GM18909 (cell line): ENCODE measurements around the gene KRT73.

Source experiments
- ATAC-seq: cut with Tn5 transposase; IDR thresholded peaks from one replicate; pipeline ENCODE4 v1.9.1; 2021; ENCODE audit warnings: mild to moderate bottlenecking; ENCODE audit not compliant: unreplicated experiment, poor library complexity

The KRT73 gene

GRCh38 chr12:52618216-52618615 is at the start of gene KRT73:
Gene KRT73, minus strand, starts transcription at chr12:52618559. Its CDS starts 35 bp downstream, at chr12:52618524.
- no peak for ATAC-seq

GRCh38 chr12:52667931-52668330 is 49.6 kb upstream of the KRT73 start:
- no peak for ATAC-seq

- no peak for ATAC-seq
Observed at GRCh38 chr12:52667509-52667908, 49.1 kb upstream of the KRT73 start.

GRCh38 chr12:52666471-52666870 is 48.1 kb upstream of the KRT73 start:
- no peak for ATAC-seq

GRCh38 chr12:52663420-52663819 is 45.1 kb upstream of the KRT73 start:
- no peak for ATAC-seq

GRCh38 chr12:52662918-52663229 is 44.5 kb upstream of the KRT73 start:
- ATAC-seq: no peak

- ATAC-seq: no peak
Observed at GRCh38 chr12:52662093-52662917, 43.9 kb upstream of the KRT73 start.

GRCh38 chr12:52661668-52662067 is 43.3 kb upstream of the KRT73 start:
- no peak for ATAC-seq

GRCh38 chr12:52660934-52661499 is 42.7 kb upstream of the KRT73 start:
- no peak for ATAC-seq

- ATAC-seq: no peak
Observed at GRCh38 chr12:52659951-52660350, 41.6 kb upstream of the KRT73 start.

- ATAC-seq: no peak
Observed at GRCh38 chr12:52659395-52659794, 41.0 kb upstream of the KRT73 start.

- ATAC-seq: no peak
Observed at GRCh38 chr12:52658196-52658595, 39.8 kb upstream of the KRT73 start.

GRCh38 chr12:52657250-52657902 is 39.0 kb upstream of the KRT73 start:
- ATAC-seq: no peak

GRCh38 chr12:52656616-52657015 is 38.3 kb upstream of the KRT73 start:
- ATAC-seq: no peak

GRCh38 chr12:52655720-52656124 is 37.4 kb upstream of the KRT73 start:
- no peak for ATAC-seq

- no peak for ATAC-seq
Observed at GRCh38 chr12:52655251-52655650, 36.9 kb upstream of the KRT73 start.

- ATAC-seq: no peak
Observed at GRCh38 chr12:52651726-52652261, 33.4 kb upstream of the KRT73 start, which contains the start of gene KRT2. Gene KRT2, minus strand, starts transcription at chr12:52652211. Its CDS starts 69 bp downstream, at chr12:52652142.

GRCh38 chr12:52650520-52651081 is 32.2 kb upstream of the KRT73 start:
- no peak for ATAC-seq

GRCh38 chr12:52649066-52649465 is 30.7 kb upstream of the KRT73 start:
- no peak for ATAC-seq

- ATAC-seq: no peak
Observed at GRCh38 chr12:52648012-52648550, 29.7 kb upstream of the KRT73 start.

GRCh38 chr12:52647601-52648000 is 29.2 kb upstream of the KRT73 start:
- no peak for ATAC-seq
